GM18511 (cell line): ENCODE measurements around the gene TMEM255B.

Experiments
- ATAC-seq: cut with Tn5 transposase; IDR thresholded peaks from one replicate; pipeline ENCODE4 v1.9.1; 2021; ENCODE audit warnings: mild to moderate bottlenecking, moderate library complexity; ENCODE audit not compliant: unreplicated experiment

TMEM255B gene

GRCh38 chr13:113845723-113846635 is 87.0 kb downstream of the TMEM255B start:
- ATAC-seq: no peak

- ATAC-seq: no peak
Observed at GRCh38 chr13:113846636-113847318, 87.8 kb downstream of the TMEM255B start.

- no peak for ATAC-seq
Observed at GRCh38 chr13:113848020-113848419, 89.0 kb downstream of the TMEM255B start.

GRCh38 chr13:113848431-113849260 is 89.6 kb downstream of the TMEM255B start:
- no peak for ATAC-seq

- ATAC-seq: no peak
Observed at GRCh38 chr13:113849546-113849945, 90.5 kb downstream of the TMEM255B start.

- no peak for ATAC-seq
Observed at GRCh38 chr13:113849981-113850721, 91.1 kb downstream of the TMEM255B start.

- ATAC-seq: no peak
Observed at GRCh38 chr13:113850722-113851479, 91.9 kb downstream of the TMEM255B start.

GRCh38 chr13:113851480-113851803 is 92.4 kb downstream of the TMEM255B start:
- ATAC-seq: no peak

- ATAC-seq: no peak
Observed at GRCh38 chr13:113851826-113852535, 93.0 kb downstream of the TMEM255B start.

- no peak for ATAC-seq
Observed at GRCh38 chr13:113852536-113853517, 93.8 kb downstream of the TMEM255B start.

- no peak for ATAC-seq
Observed at GRCh38 chr13:113853518-113854237, 94.7 kb downstream of the TMEM255B start.

GRCh38 chr13:113854238-113855011 is 95.4 kb downstream of the TMEM255B start:
- ATAC-seq: no peak

- ATAC-seq: no peak
Observed at GRCh38 chr13:113855012-113855921, 96.2 kb downstream of the TMEM255B start.

- ATAC-seq: no peak
Observed at GRCh38 chr13:113855931-113856715, 97.1 kb downstream of the TMEM255B start.

- ATAC-seq: no peak
Observed at GRCh38 chr13:113856716-113857065, 97.7 kb downstream of the TMEM255B start.
